C4-2B (cell line): ENCODE results near the gene NFX1.
"Not testable (repeated sequence)": the region's sequence is repeated elsewhere in the genome, so short reads cannot be mapped to it uniquely, and the experiment has no call there.

Source experiments
- CTCF ChIP-seq: fragments of 450-650 bp; conservative IDR thresholded peaks from 2 replicates; pipeline ENCODE4 v1.5.1; 2017; ENCODE audit warnings: mild to moderate bottlenecking
- ZFX ChIP-seq: fragments of 450-650 bp; IDR thresholded peaks from 2 replicates; pipeline ENCODE4 v1.6.1; 2017

- TF ChIP-seq CTCF, ZFX: not testable (repeated sequence)
These were observed 102.3 kb downstream of the NFX1 start for GRCh38 chr9:33392591-33393021.
